GM12878 (cell line): ENCODE data around the gene GCFC2. TPM values are rescaled to one million over a fixed set of nuclear protein-coding genes. Genes with fewer than 3 reads are reported as not detected.
A peak's percentile ranks its signal among the peaks of the same experiment; 100 is the strongest.

ENCODE experiments used
- ATAC-seq: fragments of 200-7000 bp; cut with Tn5 transposase; 3 replicates; pipeline ENCODE4 v1.9.1; 2020; ENCODE audit warnings: mild to moderate bottlenecking, moderate library complexity
- BruUV-seq: library from RNA; stranded (reverse); fragments of 400-500 nt; replicated peaks from 2 replicates; lab custom pipeline; 2021; lab: Mats Ljungman, UMichigan
- CTCF ChIA-PET: fragments of 300-600 bp; sonication (Branson Sonifier 250); formaldehyde crosslinking; extraction: SDS; loops from one replicate; lab custom pipeline; 2021; ENCODE audit warnings: inconsistent platforms; lab: Yijun Ruan, JAX
- POLR2A ChIA-PET: fragments of 350-600 bp; formaldehyde crosslinking; extraction: SDS; loops from one replicate; lab custom pipeline; 2021; ENCODE audit warnings: inconsistent platforms; lab: Charles Lee
- RAD21 ChIA-PET: fragments of 300-600 bp; sonication (Branson Sonifier 250); formaldehyde crosslinking; loops from one replicate; lab custom pipeline; 2023; ENCODE audit warnings: antibody characterized with exemption; ENCODE audit not compliant: unreplicated experiment; lab: Charles Lee
- SMC1A ChIA-PET: fragments of 300-600 bp; sonication (Branson Sonifier 250); formaldehyde crosslinking; loops from one replicate; lab custom pipeline; 2023; ENCODE audit not compliant: unreplicated experiment, uncharacterized antibody; lab: Charles Lee
- DNase-seq: peaks from one replicate; pipeline ENCODE4 v3.0.0-alpha.2; 2011; ENCODE audit warnings: low read depth, low spot score
- FAIRE-seq: peaks from 3 replicates; lab custom pipeline; 2011; peaks lifted over from hg19 to GRCh38; lab: Jason Lieb, UNC
- H2AFZ ChIP-seq: 2 replicates; pipeline ENCODE4 v1.6.0; 2011; ENCODE audit warnings: low read depth, low read length, control low read depth; ENCODE audit not compliant: control insufficient read depth
- H3K27ac ChIP-seq: 2 replicates; pipeline ENCODE4 v1.5.1; 2011; ENCODE audit warnings: control low read depth; ENCODE audit not compliant: control insufficient read depth, insufficient read depth
- H3K27me3 ChIP-seq, 2 experiments: replicated peaks in 1 of 2; 2 replicates each; pipeline versions ENCODE4 v1.6.0 to v1.6.1; 2011; ENCODE audit warnings: low read length in 1 of 2; ENCODE audit not compliant: control insufficient read depth in 2 of 2, insufficient read depth in 2 of 2
- H3K36me3 ChIP-seq, 2 experiments: 2 replicates each; pipeline ENCODE4 v1.5.1; 2011; ENCODE audit warnings: low read length in 1 of 2; ENCODE audit not compliant: control insufficient read depth in 2 of 2, insufficient read depth in 2 of 2
- H3K4me1 ChIP-seq: 2 replicates; pipeline ENCODE4 v1.6.1; 2011; ENCODE audit warnings: mild to moderate bottlenecking, low read length, moderate library complexity, mixed read lengths; ENCODE audit not compliant: control insufficient read depth, insufficient read depth
- H3K4me2 ChIP-seq: 2 replicates; pipeline ENCODE4 v1.6.0; 2011; ENCODE audit warnings: control low read depth; ENCODE audit not compliant: control insufficient read depth, insufficient read depth
- H3K4me3 ChIP-seq: fragments of 200-600 bp; sonication (generic); 2 replicates; pipeline ENCODE4 v1.5.1; 2016
- H3K79me2 ChIP-seq: 2 replicates; pipeline ENCODE4 v1.6.0; 2011; ENCODE audit warnings: low read length; ENCODE audit not compliant: control insufficient read depth, insufficient read depth
- H3K9ac ChIP-seq: 2 replicates; pipeline ENCODE4 v1.8.0; 2011; ENCODE audit warnings: low read length, control low read depth, mixed read lengths; ENCODE audit not compliant: control insufficient read depth, insufficient read depth
- H3K9me3 ChIP-seq: replicated peaks from 3 replicates; pipeline ENCODE4 v1.5.1; 2011; ENCODE audit warnings: mild to moderate bottlenecking, low read length; ENCODE audit not compliant: control insufficient read depth, insufficient read depth
- H4K20me1 ChIP-seq: 2 replicates; pipeline ENCODE4 v1.6.0; 2011; ENCODE audit not compliant: control insufficient read depth, insufficient read depth
- BCL11A ChIP-seq: IDR thresholded peaks from 2 replicates; pipeline ENCODE4 v1.6.1; 2011; ENCODE audit warnings: low read depth, low read length
- MEF2B ChIP-seq: fragments of 450-650 bp; IDR thresholded peaks from 2 replicates; pipeline ENCODE4 v1.6.1; 2018; ENCODE audit warnings: mild to moderate bottlenecking, moderate library complexity; ENCODE audit not compliant: partially characterized antibody, poor library complexity, severe bottlenecking
- RUNX3 ChIP-seq: IDR thresholded peaks from 2 replicates; pipeline ENCODE4 v1.6.1; 2012; ENCODE audit warnings: low read length, inconsistent platforms
- WGBS: methylation state at CpG from one replicate; pipeline ENCODE4 v1.1.6; 2016; ENCODE audit warnings: low lambda C conversion rate; ENCODE audit not compliant: insufficient replicate concordance, insufficient coverage; ENCODE audit errors: missing lambda C conversion rate; 5-methylcytosine and 5-hydroxymethylcytosine counted together
- in situ Hi-C: fragments of 300-500 bp; cut with MboI; formaldehyde crosslinking; loops from 9 replicates; pipeline ENCODE4 v1.14.3; 2018; ENCODE audit warnings: mixed read lengths
- intact Hi-C: fragments of 100-400 bp; cut with micrococcal nuclease; formaldehyde crosslinking; loops from one replicate; pipeline ENCODE4 v1.14.2; 2022; ENCODE audit not compliant: unreplicated experiment
- polyA plus RNA-seq, 11 experiments: library from polyadenylated mRNA; depleted of rRNA in 4 of 11; unstranded in 6 of 11; stranded (reverse) in 5 of 11; fragments of >200 nt; fragmentation: Nextera tagmentation in 4 of 11; fragmentation: Illumina TruSeq in 1 of 11; extraction: Ambion mirVana in 4 of 11; extraction: Trizol in 1 of 11; gene quantifications; 1 replicate in 1 of 11; 2 replicates in 10 of 11; pipeline versions ENCODE4 v1.2.1 to v1.2.3, GENCODE V29; 2011 to 2016; ENCODE audit warnings: inconsistent platforms in 2 of 11, missing spikeins in 2 of 11, low read depth in 1 of 11
- total RNA-seq, 4 experiments: library from RNA; depleted of rRNA in 3 of 4; stranded (reverse); fragments of >200 nt in 3 of 4; fragmentation: Illumina TruSeq in 1 of 4; extraction: Trizol in 1 of 4; gene quantifications; 2 replicates each; pipeline versions ENCODE4 v1.2.1 to v1.2.3, GENCODE V29; 2013 to 2021
- TF ChIP-seq, protein P1 (sequence below): fragments of 450-650 bp; IDR thresholded peaks from 2 replicates; pipeline ENCODE4 v1.6.1; 2017; ENCODE audit warnings: mild to moderate bottlenecking, moderate library complexity
- TF ChIP-seq, protein P2 (sequence below): fragments of 450-650 bp; formaldehyde crosslinking; IDR thresholded peaks from 2 replicates; pipeline ENCODE4 v1.4.0; 2020; ENCODE audit warnings: mild to moderate bottlenecking, moderate library complexity
- TF ChIP-seq, protein P3 (sequence below): fragments of 450-650 bp; IDR thresholded peaks from 2 replicates; pipeline ENCODE4 v1.6.1; 2016; ENCODE audit warnings: mild to moderate bottlenecking

Gene GCFC2
- total and polyA plus RNA-seq, 10 of the 15 experiments (the other 5 are each of a cell fraction or from before 2014, with no cell fraction given) = 15.5 to 36.5 (median 27.4) TPM

DNA sequence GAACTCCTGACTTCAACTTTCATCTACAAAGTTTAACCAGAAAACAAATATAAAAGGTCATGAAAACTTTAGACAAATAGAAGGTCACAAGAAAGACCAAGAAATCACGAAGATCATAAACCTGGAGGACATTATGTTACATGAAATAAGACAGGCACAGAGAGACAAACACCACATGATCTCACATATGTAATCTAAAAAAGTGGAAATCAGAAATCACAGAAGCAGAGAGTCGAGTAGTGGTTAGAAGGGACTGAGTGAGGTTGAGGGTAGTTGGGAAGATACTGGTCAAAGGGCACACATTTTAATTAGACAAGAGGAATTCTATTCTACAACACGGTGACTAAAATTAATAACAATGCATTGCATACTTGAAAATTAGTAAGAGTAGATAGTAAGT, 1.4 kb downstream of the GCFC2 start:
- WGBS = 29% methylated on average over 3 of the region's 3 CpGs
- CTCF ChIA-PET = interaction anchor here (0.8 to 1.8 kb wide), 10 partner anchors 8 to 738 kb away, joined by 3 to 6 read pairs (median 3); no protein-coding TSS in a partner anchor

DNA sequence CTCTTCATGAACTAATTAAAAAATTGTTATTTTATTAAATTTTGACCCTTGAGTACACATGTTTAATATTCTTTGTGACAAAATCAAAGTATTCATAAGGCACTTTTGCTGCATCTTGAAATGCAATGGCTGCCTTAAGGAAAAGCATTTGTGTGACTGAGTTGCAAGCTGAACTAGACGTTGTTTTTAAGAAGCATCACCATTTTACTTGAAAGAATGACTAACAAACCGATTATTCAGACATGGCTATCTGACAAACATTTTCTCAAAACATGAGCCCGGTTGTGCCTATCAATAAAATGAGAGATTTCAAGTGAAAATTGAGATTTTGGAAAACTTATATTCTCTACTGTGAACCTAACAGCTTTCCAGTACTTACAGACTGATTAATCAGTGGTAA, 2.8 kb downstream of the GCFC2 start:
- ChIA-PET SMC1A (interaction anchor here (0.6 to 1.4 kb wide), 4 partner anchors 10 to 335 kb away, joined by 3 to 4 read pairs (median 4); no protein-coding TSS in a partner anchor), CTCF (interaction anchor here (1.2 kb wide), 2 partner anchors 31 to 67 kb away, joined by 3 to 4 read pairs; no protein-coding TSS in a partner anchor), POLR2A (interaction anchor here (0.8 to 0.9 kb wide), 2 partner anchors 29 to 52 kb away, joined by 3 to 6 read pairs; no protein-coding TSS in a partner anchor), RAD21 (interaction anchor here (0.6 kb wide), 2 partner anchors 43 to 248 kb away, joined by 3 to 7 read pairs; no protein-coding TSS in a partner anchor)
- Histone ChIP-seq H3K79me2 (peaks cover 28% of the 10 kb centered on the region), H3K27ac (no peak overlapping the region), H3K4me3 (0 out of 2 replicates have a peak overlapping the region, but pooled peaks have one; percentile 23), H3K9me3 (no peaks in the 10 kb centered on the region), H3K36me3 (peaks cover 0 to 3% of the 10 kb centered on the region in 2 experiments; a peak in 1 of 4 replicates), H2AFZ (no peak overlapping the region), H3K4me2 (peak overlapping the region; percentile 43), H3K4me1 (peaks cover 14% of the 10 kb centered on the region), H4K20me1 (no peaks in the 10 kb centered on the region), H3K27me3 (no peaks in the 10 kb centered on the region), H3K9ac (no peak overlapping the region)
- intact Hi-C loops (no loop called here), in situ Hi-C loops (no loop called here)
- ATAC-seq (no peak), FAIRE-seq (no peak), DNase-seq (no peak)
- BruUV-seq = no TSS peak
- 64% methylated on average over 3 of the region's 3 CpGs for WGBS
- no peak for TF ChIP-seq BCL11A
- TF ChIP-seq, protein P1, sequence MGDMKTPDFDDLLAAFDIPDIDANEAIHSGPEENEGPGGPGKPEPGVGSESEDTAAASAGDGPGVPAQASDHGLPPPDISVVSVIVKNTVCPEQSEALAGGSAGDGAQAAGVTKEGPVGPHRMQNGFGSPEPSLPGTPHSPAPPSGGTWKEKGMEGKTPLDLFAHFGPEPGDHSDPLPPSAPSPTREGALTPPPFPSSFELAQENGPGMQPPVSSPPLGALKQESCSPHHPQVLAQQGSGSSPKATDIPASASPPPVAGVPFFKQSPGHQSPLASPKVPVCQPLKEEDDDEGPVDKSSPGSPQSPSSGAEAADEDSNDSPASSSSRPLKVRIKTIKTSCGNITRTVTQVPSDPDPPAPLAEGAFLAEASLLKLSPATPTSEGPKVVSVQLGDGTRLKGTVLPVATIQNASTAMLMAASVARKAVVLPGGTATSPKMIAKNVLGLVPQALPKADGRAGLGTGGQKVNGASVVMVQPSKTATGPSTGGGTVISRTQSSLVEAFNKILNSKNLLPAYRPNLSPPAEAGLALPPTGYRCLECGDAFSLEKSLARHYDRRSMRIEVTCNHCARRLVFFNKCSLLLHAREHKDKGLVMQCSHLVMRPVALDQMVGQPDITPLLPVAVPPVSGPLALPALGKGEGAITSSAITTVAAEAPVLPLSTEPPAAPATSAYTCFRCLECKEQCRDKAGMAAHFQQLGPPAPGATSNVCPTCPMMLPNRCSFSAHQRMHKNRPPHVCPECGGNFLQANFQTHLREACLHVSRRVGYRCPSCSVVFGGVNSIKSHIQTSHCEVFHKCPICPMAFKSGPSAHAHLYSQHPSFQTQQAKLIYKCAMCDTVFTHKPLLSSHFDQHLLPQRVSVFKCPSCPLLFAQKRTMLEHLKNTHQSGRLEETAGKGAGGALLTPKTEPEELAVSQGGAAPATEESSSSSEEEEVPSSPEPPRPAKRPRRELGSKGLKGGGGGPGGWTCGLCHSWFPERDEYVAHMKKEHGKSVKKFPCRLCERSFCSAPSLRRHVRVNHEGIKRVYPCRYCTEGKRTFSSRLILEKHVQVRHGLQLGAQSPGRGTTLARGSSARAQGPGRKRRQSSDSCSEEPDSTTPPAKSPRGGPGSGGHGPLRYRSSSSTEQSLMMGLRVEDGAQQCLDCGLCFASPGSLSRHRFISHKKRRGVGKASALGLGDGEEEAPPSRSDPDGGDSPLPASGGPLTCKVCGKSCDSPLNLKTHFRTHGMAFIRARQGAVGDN = no peak
- TF ChIP-seq, protein P2, sequence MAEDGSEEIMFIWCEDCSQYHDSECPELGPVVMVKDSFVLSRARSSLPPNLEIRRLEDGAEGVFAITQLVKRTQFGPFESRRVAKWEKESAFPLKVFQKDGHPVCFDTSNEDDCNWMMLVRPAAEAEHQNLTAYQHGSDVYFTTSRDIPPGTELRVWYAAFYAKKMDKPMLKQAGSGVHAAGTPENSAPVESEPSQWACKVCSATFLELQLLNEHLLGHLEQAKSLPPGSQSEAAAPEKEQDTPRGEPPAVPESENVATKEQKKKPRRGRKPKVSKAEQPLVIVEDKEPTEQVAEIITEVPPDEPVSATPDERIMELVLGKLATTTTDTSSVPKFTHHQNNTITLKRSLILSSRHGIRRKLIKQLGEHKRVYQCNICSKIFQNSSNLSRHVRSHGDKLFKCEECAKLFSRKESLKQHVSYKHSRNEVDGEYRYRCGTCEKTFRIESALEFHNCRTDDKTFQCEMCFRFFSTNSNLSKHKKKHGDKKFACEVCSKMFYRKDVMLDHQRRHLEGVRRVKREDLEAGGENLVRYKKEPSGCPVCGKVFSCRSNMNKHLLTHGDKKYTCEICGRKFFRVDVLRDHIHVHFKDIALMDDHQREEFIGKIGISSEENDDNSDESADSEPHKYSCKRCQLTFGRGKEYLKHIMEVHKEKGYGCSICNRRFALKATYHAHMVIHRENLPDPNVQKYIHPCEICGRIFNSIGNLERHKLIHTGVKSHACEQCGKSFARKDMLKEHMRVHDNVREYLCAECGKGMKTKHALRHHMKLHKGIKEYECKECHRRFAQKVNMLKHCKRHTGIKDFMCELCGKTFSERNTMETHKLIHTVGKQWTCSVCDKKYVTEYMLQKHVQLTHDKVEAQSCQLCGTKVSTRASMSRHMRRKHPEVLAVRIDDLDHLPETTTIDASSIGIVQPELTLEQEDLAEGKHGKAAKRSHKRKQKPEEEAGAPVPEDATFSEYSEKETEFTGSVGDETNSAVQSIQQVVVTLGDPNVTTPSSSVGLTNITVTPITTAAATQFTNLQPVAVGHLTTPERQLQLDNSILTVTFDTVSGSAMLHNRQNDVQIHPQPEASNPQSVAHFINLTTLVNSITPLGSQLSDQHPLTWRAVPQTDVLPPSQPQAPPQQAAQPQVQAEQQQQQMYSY (CRISPR knock-in tag) = no peak
- TF ChIP-seq, protein P3, sequence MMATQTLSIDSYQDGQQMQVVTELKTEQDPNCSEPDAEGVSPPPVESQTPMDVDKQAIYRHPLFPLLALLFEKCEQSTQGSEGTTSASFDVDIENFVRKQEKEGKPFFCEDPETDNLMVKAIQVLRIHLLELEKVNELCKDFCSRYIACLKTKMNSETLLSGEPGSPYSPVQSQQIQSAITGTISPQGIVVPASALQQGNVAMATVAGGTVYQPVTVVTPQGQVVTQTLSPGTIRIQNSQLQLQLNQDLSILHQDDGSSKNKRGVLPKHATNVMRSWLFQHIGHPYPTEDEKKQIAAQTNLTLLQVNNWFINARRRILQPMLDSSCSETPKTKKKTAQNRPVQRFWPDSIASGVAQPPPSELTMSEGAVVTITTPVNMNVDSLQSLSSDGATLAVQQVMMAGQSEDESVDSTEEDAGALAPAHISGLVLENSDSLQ = no peak

More for the DNA sequence above, 1.4 kb downstream of the GCFC2 start:
- Histone ChIP-seq H2AFZ (peak overlapping the region; percentile 100), H3K9ac (peak overlapping the region; percentile 95), H3K79me2 (peaks cover 28% of the 10 kb centered on the region), H3K27ac (peak overlapping the region; percentile 94), H3K4me2 (peak overlapping the region; percentile 94), H3K4me1 (peaks cover 14% of the 10 kb centered on the region), H4K20me1 (no peaks in the 10 kb centered on the region), H3K9me3 (no peaks in the 10 kb centered on the region), H3K4me3 (peak overlapping the region; percentile 60), H3K36me3 (0 out of 4 replicates have a peak, but pooled peaks cover 0 to 3% of the 10 kb centered on the region in 2 experiments), H3K27me3 (no peaks in the 10 kb centered on the region)
- ChIA-PET POLR2A (interaction anchor here (0.6 to 1.3 kb wide), 2 partner anchors 62 to 63 kb away, joined by 3 to 5 read pairs; partner anchors contain the start of gene MRPL19), SMC1A (interaction anchor here (0.7 to 2.0 kb wide), 6 partner anchors 11 to 304 kb away, joined by 3 to 5 read pairs (median 3); partner anchors contain the start of gene MRPL19), RAD21 (interaction anchor here (1.0 kb wide), 2 partner anchors 57 to 69 kb away, joined by 3 read pairs; no protein-coding TSS in a partner anchor)
- DNase-seq (no peak), FAIRE-seq (peak; percentile 80), ATAC-seq (peak; percentile 31)
- TF ChIP-seq MEF2B = no peak
- TF ChIP-seq RUNX3 = 0 out of 2 replicates have a peak, but pooled peaks have one; percentile 10
- intact Hi-C loops (no loop called here), in situ Hi-C loops (no loop called here)
- BruUV-seq = no TSS peak
